HG02840 (cell line): ENCODE data around the gene NAPB.
A peak's percentile ranks its signal among the peaks of the same experiment; 100 is the strongest.

Experiments used
- ATAC-seq: cut with Tn5 transposase; IDR thresholded peaks from one replicate; pipeline ENCODE4 v1.9.1; 2021; ENCODE audit warnings: mild to moderate bottlenecking, moderate library complexity, moderate number of reproducible peaks; ENCODE audit not compliant: unreplicated experiment, low FRiP score

NAPB gene

DNA sequence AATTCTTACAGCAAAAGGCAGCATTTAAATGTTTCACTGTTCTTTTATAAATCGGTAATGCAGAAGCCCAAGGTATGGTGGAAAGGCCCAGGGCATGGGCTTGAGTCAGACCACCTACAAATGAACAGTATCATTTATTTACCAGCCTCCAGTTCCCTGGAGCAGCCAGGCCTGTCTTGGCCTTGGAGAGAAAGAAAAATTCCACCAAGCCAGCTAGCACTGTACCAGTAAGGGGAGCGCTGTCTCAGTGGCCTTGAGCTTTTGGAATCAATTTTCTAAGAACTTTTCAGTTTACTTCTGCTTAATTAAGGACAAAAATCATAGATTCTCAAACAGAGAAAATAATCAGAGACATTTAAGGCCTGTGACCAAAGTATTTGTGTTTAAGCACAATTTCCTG lies 12.3 kb downstream of the NAPB start:
- ATAC-seq = no peak

- peak; percentile 82 for ATAC-seq
These were observed 13.4 kb downstream of the NAPB start for GRCh38 chr20:23407781-23408464.

DNA sequence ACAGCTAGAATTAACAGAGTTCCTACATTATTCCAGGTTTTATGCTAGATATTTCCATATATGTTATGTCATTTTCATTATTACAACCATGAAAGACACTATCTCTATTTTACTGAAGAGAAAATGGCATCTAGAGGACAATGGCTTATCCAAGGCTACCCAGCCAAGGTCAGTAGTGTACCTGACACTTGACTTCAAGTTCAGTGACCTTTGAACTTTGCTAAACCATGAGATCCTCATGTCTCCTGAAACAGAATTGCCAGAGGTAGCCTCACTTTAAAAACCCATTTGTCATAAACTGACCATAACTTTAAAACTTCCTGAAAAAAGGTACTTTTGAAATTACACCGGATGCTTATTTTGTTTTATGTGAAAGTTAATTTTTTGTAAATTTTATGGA lies 14.4 kb downstream of the NAPB start:
- ATAC-seq = no peak

DNA sequence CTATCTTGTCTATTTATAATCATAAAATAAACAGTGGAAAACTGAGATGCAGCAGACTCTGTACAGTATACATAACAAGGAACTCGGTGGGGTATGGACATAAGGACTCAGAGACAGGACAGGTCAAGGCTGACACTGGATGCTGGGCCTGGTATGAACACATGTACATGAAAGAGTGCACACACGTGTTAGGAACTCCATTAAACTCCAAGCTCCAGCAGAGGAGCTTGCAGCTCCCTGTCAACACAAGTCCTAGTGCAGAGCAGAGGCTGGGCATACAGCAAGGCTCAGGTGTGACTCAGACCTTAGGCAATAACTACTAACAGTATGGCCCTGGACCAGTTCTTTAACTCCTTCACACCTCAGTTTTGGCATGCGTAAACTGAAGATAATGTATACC lies 17.1 kb downstream of the NAPB start:
- no peak for ATAC-seq

DNA sequence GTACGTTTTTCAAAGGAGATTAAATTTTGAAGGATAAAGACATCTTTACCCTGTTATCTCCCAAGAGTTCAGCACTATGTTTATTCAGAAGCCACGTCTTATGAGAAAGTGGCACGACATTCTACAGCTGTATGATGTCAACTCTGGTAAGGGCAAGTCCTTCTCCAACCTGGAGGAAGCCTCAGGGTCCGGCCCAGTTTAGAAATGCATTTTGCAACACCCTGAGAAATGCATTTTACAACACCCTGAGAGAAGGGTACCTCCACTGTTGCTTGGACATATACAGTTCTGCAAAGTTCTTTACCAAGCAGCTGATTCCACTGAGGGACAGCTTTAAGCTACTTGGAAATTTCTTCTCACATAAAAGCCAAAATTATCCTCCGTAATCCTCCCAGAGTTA lies 17.5 kb downstream of the NAPB start:
- no peak for ATAC-seq

DNA sequence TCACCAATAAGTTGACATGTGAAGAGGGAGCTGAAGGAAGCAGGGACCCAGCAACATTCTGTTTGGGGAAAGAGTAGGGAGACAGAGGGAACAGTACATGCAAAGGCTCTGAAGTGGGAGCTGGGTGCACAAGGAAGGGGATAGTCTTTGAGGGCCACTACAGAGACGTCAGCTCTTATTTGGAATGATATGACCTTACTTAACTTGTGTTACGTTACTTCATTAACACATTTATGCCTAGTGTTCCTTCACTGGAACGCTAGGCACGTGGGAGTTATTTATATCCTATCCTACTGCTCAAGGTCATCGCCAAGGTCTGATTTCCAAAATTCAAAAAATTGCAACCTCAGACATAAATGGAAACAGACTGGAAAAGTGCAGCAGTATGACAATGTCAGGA lies 20.2 kb downstream of the NAPB start:
- no peak for ATAC-seq

DNA sequence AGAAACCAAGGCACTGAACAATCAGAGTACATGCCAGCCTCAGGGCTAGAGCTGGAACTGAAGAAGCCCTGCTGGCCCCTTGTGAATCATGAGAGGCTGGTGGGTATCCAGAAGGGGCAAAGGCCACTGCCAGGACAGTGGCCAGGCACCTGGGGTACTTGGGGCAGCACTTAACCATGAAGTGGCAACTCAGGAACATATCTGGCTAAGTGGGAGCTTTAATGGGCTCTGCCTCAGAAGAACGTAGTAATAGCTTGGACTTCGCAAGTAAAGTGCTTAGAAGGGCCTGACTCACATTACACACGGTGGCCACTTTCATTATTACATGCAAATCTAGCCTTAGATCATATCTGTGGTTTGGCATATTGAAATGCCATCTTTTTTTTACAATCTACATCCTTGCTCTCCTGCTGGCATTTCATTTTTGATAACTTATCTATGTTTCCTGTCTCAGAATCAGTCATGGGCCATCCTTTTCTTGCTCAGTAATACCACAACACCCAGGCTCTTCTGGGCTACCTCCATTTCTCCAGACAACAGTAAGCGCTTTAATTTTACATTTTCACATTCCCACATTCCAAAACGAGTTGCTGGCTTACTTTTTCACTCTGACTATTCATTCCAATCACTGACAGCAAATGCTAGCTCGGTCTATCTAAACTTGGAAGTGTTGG lies 21.6 kb downstream of the NAPB start:
- ATAC-seq = no peak

DNA sequence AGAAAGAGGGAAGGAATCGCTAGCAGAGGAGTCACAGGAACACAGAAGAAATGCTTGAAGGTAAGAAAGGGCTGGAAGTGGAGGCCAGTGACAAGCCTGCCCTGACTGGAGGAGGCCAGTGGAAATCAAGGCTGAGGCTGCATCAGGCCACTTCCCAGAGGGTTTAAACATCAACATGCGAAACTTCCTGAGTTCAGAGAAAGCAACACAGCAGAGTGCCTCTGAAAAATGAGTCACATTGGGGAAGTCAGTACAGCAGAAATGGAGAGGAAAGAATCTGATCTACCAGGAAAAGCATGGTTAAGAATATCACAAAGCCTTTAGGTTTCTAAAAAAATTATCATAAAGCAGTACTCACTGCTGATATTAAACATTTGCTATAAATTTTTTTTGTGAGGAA lies 23.3 kb downstream of the NAPB start:
- ATAC-seq = no peak

DNA sequence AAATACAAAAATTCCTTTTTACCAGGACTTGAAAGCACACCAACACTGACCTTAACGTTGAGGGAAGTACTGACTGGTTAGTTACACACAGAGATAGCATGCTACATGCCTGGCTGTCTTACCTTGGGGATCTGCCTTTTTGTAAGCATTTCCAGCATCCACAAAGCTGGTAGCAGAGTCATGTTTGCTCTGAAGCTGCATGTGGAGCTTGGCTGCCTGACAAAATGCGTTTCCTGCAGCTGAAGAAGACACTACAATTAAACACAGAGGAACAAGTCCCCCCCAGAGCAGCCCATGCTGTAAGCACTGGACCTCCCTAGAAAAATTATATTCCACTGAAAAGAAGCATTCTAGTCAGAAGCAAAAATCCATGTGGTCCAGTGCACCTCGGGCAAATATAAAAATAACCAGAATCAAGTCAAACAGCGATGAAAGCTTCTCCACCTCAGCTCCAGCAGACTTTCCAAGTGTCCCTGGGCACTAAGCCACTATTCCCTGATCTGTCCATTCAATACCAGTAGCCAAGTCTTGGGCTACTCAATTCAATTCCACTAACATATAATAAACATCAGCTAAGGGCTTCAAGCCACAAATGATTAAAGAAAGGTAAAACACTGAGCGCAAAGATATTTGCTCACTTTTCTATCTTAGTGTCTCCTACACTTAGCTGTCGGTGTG lies 24.2 kb downstream of the NAPB start:
- no peak for ATAC-seq

DNA sequence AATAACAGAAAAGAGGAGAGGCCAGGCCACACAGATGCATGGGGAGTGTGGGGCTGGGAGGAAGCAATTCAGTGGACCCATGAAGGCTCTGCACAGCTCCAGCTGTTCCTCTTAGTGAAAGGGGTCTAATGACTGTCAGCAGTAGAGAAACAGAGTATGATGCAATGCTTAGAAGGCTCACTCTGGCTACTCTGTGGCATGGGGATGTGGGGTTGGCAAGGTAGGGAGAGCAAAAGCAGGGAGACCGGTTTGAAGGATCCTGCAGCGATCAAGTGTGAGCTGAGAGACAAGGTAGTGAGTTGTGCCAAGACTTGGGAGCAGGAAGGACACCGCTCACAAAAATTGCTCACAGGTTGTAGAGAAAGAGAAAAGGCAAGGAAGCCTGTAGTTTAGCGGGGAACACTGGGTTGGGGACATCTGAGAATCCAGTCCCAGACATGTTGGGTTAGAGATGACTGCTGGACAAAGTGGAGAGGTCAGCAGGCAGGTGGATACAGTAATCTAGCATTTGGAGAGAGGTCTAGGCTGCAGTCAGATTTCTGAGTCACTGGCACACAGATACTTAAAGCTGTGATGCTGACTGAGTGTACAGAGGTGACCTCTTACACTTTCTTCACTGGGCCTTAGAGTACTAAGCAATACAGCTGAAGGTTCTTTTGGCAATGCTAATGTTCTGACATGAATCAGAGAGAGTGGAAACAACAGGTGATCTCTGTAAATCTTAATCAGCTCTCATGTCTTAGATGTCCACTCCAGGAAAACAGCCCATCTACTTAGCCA lies 27.1 kb downstream of the NAPB start:
- no peak for ATAC-seq

- no peak for ATAC-seq
These were observed 29.5 kb downstream of the NAPB start for GRCh38 chr20:23391707-23392310.

DNA sequence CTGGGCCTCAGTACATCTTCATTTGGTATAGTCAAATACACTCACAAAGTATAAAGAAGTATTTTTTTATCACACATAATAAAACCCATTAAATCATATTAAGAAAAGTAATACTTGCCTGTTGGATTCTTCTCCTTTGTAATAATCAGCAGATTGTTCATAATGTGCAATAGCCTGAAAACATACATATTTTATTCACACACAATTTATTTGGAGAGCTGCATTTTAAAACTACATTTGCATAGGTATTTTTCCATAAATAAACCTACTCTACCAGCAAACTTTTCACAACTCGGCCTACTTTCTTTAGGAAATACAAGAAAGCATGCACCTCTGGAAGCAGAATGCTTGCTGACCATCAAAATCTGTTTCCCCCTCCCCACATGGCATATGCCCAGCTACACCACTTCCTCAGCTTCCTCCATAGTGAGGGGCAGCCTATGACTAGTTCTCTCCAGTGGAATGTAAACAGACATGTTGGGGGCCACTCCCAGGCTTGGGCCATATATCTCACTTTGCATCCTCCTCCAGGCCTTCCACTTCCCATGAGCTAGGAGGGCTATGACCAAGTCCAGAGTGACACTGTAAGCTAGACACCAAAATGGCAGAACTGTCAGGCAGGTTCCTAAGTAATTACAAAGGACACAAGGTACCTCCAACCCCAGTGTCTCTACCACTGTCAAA lies 31.1 kb downstream of the NAPB start:
- ATAC-seq = no peak

DNA sequence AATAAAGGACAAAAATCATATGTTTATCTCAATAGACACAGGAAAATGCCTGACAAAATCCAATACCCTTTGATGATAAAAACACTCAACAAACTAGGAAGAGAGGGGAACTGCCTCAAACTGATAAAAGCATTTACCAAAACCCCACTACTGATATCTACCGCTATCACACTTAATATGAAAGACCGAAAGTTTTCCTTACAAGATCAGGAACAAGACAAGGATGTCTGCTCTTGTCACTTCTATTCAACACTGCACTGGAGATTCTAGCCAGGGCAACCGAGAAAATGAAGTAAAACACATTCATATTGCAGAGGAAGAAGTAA lies 34.2 kb downstream of the NAPB start:
- ATAC-seq = no peak

- no peak for ATAC-seq
These were observed 34.8 kb downstream of the NAPB start for GRCh38 chr20:23386304-23387117.

GRCh38 chr20:23381876-23382275 lies 39.4 kb downstream of the NAPB start:
- no peak for ATAC-seq

DNA sequence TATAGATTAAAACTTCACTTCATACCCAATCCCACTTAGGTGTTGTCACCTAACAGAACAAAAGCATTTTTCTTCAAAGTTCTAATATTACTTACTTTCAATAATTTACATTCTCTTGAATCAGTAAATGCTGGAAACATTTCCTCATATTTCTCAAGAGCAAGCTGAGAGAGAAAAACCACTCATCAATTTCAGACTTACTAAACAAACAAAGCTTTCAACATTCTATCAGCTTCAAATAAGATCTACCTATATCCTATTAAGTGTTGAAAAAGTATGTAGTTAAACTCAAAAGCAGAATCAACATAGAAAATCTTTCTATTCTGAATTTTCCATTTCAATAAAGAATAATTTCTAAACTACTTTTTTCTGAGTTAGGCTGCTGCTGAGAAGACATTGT lies 41.5 kb downstream of the NAPB start:
- no peak for ATAC-seq

DNA sequence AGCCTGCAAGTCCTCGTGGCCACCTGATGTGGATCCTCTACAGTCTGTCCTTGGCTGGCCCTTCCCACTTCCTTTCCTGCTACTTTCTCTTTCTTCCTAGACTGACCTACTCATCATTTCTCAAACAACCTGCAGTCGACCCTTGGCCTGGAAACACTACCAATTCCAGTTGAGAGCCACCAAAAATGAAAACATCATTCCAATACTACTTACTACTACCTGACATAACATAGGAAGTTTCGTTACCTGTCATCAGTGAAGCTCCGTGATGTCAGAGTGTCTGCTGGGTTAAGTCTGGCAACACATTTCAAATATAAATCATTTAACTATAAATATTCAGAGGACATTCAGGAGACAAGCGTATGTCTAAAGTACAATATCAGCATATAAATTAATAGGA lies 45.5 kb downstream of the NAPB start:
- ATAC-seq = no peak

- no peak for ATAC-seq
These were observed 46.8 kb downstream of the NAPB start for GRCh38 chr20:23374441-23374840.

- ATAC-seq = no peak
These were observed 49.8 kb downstream of the NAPB start for GRCh38 chr20:23371496-23371895.
